Stomach (tissue), 9 donors: ENCODE data around the gene TOX2. TPM values are rescaled to one million over a fixed set of nuclear protein-coding genes. Genes with fewer than 3 reads are reported as not detected.
A peak's percentile ranks its signal among the peaks of the same experiment; 100 is the strongest.

Experiments
- DNase-seq, 2 donors: peaks; one replicate each; pipeline versions ENCODE4 v3.0.0 to v3.0.0-alpha.2; 2013 to 2019
- H3K27ac ChIP-seq, 5 donors: fragments of 200-600 bp in 4 of 5; sonication (generic) in 4 of 5; one replicate each; pipeline ENCODE4 v1.5.1; 2013 to 2019; ENCODE audit warnings: mild to moderate bottlenecking in 1 of 5, moderate library complexity in 1 of 5
- H3K27me3 ChIP-seq, 3 donors: fragments of 200-600 bp; sonication (generic); one replicate each; pipeline ENCODE4 v1.5.1; 2017 to 2019; ENCODE audit warnings: mixed run types in 1 of 3
- H3K36me3 ChIP-seq, 4 donors: fragments of 200-600 bp; sonication (generic); 1 replicate in 3 of 4; 2 replicates in 1 of 4; pipeline ENCODE4 v1.5.1; 2016 to 2019
- H3K4me1 ChIP-seq, 4 donors: fragments of 200-600 bp; sonication (generic); one replicate each; pipeline ENCODE4 v1.5.1; 2016 to 2019
- H3K4me3 ChIP-seq, 4 donors: fragments of 200-600 bp; sonication (generic) in 3 of 4; one replicate each; pipeline ENCODE4 v1.5.1; 2016 to 2019; ENCODE audit warnings: mild to moderate bottlenecking in 1 of 4
- H3K9me3 ChIP-seq, 4 donors: fragments of 200-600 bp; sonication (generic); one replicate each; pipeline ENCODE4 v1.5.1; 2016 to 2019
- EP300 ChIP-seq: sonication (generic); formaldehyde crosslinking; IDR thresholded peaks from one replicate; pipeline ENCODE4 v1.6.1; 2017; ENCODE audit warnings: antibody characterized with exemption
- POLR2A ChIP-seq, 4 donors: fragments of 450-650 bp; IDR thresholded peaks; one replicate each; pipeline ENCODE4 v1.6.1; 2016; ENCODE audit warnings: antibody characterized with exemption in 4 of 4, control low read depth in 2 of 4, mild to moderate bottlenecking in 1 of 4, moderate library complexity in 1 of 4
- POLR2AphosphoS5 ChIP-seq, 3 donors: sonication (generic); formaldehyde crosslinking; IDR thresholded peaks; one replicate each; pipeline ENCODE4 v1.6.1; 2016; ENCODE audit warnings: antibody characterized with exemption in 3 of 3
- WGBS, 5 donors: extraction: QIAGEN DNeasy Blood & Tissue Kit in 3 of 5; methylation state at CpG; one replicate each; pipeline versions ENCODE4 v1.1.5 to v1.1.7; 2013 to 2018; 5-methylcytosine and 5-hydroxymethylcytosine counted together
- intact Hi-C: fragments of 100-400 bp; cut with DNase I; formaldehyde crosslinking; loops from one replicate; pipeline ENCODE4 v1.15.1; 2023; ENCODE audit warnings: low total_unique reads
- polyA plus RNA-seq, 3 donors: library from polyadenylated mRNA; stranded (reverse); fragments of 200-250 nt; gene quantifications; one replicate each; pipeline ENCODE4 v1.2.3, GENCODE V29; 2013
- total RNA-seq, 5 donors: library from RNA; depleted of rRNA; stranded (reverse); fragments of >200 nt; gene quantifications; one replicate each; pipeline versions ENCODE4 v1.1.0 to v1.2.3, GENCODE V29; 2014 to 2016
- TF ChIP-seq, protein P1 (sequence below), 7 experiments: fragments of 450-650 bp in 4 of 7; fragments of 200-600 bp in 3 of 7; sonication (generic) in 3 of 7; IDR thresholded peaks; one replicate each; pipeline ENCODE4 v1.5.1; 2016 to 2019; ENCODE audit warnings: antibody characterized with exemption in 7 of 7, control low read depth in 2 of 7, mild to moderate bottlenecking in 1 of 7
- donor health status: healthy with polysubstance abuse.
- donor health status: Bipolar disorder and iron deficiency.
- donor health status: healthy.

Gene TOX2
- total and polyA plus RNA-seq, 8 donors, result 0.87 to 20.2 (median 7.0) TPM; not detected in 1

DNA sequence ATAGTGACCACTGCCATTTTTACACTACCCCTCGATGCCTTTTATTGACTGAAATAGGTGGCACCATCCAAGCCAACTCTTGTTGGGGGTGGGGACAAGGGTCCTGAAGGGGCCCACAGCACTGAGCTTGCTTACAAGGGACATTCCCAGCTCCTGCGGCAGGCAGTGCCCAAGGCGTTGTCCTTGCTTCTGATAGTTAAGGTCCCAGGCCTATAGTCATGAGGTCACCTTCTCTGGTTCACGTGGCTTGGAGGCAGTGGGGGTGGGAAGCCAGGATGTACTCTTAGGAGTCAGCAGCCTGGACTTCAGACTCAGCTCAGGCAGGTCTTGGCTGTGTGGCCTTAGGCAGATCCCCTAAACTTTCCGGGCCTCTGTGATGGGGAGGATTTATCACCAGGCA is 48.6 kb downstream of the TOX2 start:
- no peak overlapping the region for H3K27ac ChIP-seq
- intact Hi-C loops, result no loop called here
- TF ChIP-seq, protein P1, sequence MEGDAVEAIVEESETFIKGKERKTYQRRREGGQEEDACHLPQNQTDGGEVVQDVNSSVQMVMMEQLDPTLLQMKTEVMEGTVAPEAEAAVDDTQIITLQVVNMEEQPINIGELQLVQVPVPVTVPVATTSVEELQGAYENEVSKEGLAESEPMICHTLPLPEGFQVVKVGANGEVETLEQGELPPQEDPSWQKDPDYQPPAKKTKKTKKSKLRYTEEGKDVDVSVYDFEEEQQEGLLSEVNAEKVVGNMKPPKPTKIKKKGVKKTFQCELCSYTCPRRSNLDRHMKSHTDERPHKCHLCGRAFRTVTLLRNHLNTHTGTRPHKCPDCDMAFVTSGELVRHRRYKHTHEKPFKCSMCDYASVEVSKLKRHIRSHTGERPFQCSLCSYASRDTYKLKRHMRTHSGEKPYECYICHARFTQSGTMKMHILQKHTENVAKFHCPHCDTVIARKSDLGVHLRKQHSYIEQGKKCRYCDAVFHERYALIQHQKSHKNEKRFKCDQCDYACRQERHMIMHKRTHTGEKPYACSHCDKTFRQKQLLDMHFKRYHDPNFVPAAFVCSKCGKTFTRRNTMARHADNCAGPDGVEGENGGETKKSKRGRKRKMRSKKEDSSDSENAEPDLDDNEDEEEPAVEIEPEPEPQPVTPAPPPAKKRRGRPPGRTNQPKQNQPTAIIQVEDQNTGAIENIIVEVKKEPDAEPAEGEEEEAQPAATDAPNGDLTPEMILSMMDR (IDR thresholded peaks at IDR 0.05), result no peak
- TF ChIP-seq EP300, result no peak
- no peak for TF ChIP-seq POLR2A (IDR thresholded peaks at IDR 0.05)
- TF ChIP-seq POLR2AphosphoS5 (IDR thresholded peaks at IDR 0.05), result no peak
- H3K4me1 ChIP-seq, result peaks cover 20 to 39% (median 24%) of the 10 kb centered on the region in 4 donors
- no peak for DNase-seq
- peaks cover 0 to 9% (median 0%) of the 10 kb centered on the region in 3 donors for H3K27me3 ChIP-seq
- no peaks in the 10 kb centered on the region for H3K36me3 ChIP-seq
- no peak overlapping the region for H3K4me3 ChIP-seq
- no peaks in the 10 kb centered on the region for H3K9me3 ChIP-seq
- 63 to 84% (median 70%) methylated on average over 5 of the region's 5 CpGs for WGBS, 5 donors

GRCh38 chr20:43963872-43964791 is 49.5 kb downstream of the TOX2 start:
- WGBS, 5 donors, result 34 to 61% (median 52%) methylated on average over 10 of the region's 10 CpGs
- H3K9me3 ChIP-seq, result no peaks in the 10 kb centered on the region
- intact Hi-C loops, result no loop called here
- no peak for TF ChIP-seq EP300
- TF ChIP-seq POLR2A (IDR thresholded peaks at IDR 0.05), result no peak
- TF ChIP-seq POLR2AphosphoS5 (IDR thresholded peaks at IDR 0.05), result no peak
- TF ChIP-seq, protein P1 (IDR thresholded peaks at IDR 0.05), result no peak
- no peaks in the 10 kb centered on the region for H3K36me3 ChIP-seq
- peaks cover 0 to 9% (median 0%) of the 10 kb centered on the region in 3 donors for H3K27me3 ChIP-seq
- H3K27ac ChIP-seq, result no peak overlapping the region
- peak in 1 of 2 donors; percentile 62 for DNase-seq
- H3K4me3 ChIP-seq, result no peak overlapping the region
- H3K4me1 ChIP-seq, result peaks cover 11 to 30% (median 17%) of the 10 kb centered on the region in 4 donors

- TF ChIP-seq POLR2AphosphoS5 (IDR thresholded peaks at IDR 0.05), result no peak
- TF ChIP-seq, protein P1 (IDR thresholded peaks at IDR 0.05), result no peak
- no peak for TF ChIP-seq POLR2A (IDR thresholded peaks at IDR 0.05)
- no peak for TF ChIP-seq EP300
- DNase-seq, result no peak
- intact Hi-C loops, result no loop called here
- H3K27ac ChIP-seq, result no peak overlapping the region
- H3K4me3 ChIP-seq, result no peak overlapping the region
- no peaks in the 10 kb centered on the region for H3K36me3 ChIP-seq
- no peaks in the 10 kb centered on the region for H3K9me3 ChIP-seq
- no peaks in the 10 kb centered on the region for H3K27me3 ChIP-seq
- 58 to 68% (median 62%) methylated on average over 5 of the region's 5 CpGs for WGBS, 5 donors
- H3K4me1 ChIP-seq, result peaks cover 0 to 13% (median 7%) of the 10 kb centered on the region in 4 donors
Measured at GRCh38 chr20:43968341-43969000, 53.8 kb downstream of the TOX2 start.

DNA sequence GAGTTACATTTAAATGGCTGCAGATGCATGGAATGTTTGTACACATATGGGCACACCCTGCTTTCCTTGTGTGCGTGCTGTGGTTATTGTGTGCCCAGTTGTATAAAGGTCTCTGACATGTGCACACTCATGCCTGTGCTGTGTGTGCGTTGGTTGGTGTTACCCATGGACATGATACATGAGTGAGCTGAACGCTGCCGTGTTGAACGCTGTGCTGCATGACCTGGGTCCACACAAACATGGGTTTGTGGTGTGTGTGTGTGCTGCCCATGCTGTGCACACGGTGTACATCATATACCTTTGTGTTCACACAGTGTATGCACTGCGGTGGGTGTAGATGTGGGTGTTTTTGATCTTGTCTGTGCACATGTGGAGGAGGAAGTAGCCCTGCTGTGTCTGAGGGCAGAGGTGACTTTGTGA is 54.4 kb downstream of the TOX2 start:
- no peaks in the 10 kb centered on the region for H3K9me3 ChIP-seq
- no peak overlapping the region for H3K27ac ChIP-seq
- peaks cover 0 to under 1% (median 0%) of the 10 kb centered on the region in 4 donors for H3K36me3 ChIP-seq
- TF ChIP-seq POLR2A (IDR thresholded peaks at IDR 0.05) (no peak), EP300 (no peak), POLR2AphosphoS5 (IDR thresholded peaks at IDR 0.05) (no peak)
- TF ChIP-seq, protein P1 (IDR thresholded peaks at IDR 0.05), result no peak
- intact Hi-C loops, result no loop called here
- WGBS, 5 donors, result 62 to 81% (median 73%) methylated on average over 6 to 7 of the region's 7 CpGs
- H3K4me1 ChIP-seq, result peaks cover 0 to 8% (median 6%) of the 10 kb centered on the region in 4 donors
- no peak overlapping the region for H3K4me3 ChIP-seq
- no peaks in the 10 kb centered on the region for H3K27me3 ChIP-seq
- DNase-seq, result no peak
